ENCODE results near the gene TESK2. TPM values are rescaled to one million over a fixed set of nuclear protein-coding genes. Genes with fewer than 3 reads are reported as not detected.

The TESK2 gene
- polyA plus RNA-seq, 1 donor from 2014 or later = 0.51 TPM

- H3K36me3 ChIP-seq (ENCODE audit: insufficient read depth, low read length) = no peaks in the 10 kb centered on the region
- no peak overlapping the region for H3K9ac ChIP-seq (ENCODE audit: low read length)
- H2AFZ ChIP-seq (ENCODE audit: low read depth, low read length) = no peak overlapping the region
- no peaks in the 10 kb centered on the region for H3K9me3 ChIP-seq (ENCODE audit: low read length)
- no peak overlapping the region for H3K4me3 ChIP-seq (ENCODE audit: low read length)
- no peaks in the 10 kb centered on the region for H3K79me2 ChIP-seq (replicated peaks; ENCODE audit: insufficient read depth, low read length)
- no peaks in the 10 kb centered on the region for H3K27me3 ChIP-seq (ENCODE audit: insufficient read depth, low read depth, low read length)
- TF ChIP-seq TAF1 (IDR thresholded peaks at IDR 0.05; ENCODE audit: low read depth) = no peak
- no peak for TF ChIP-seq POLR2AphosphoS5 (IDR thresholded peaks at IDR 0.05)
- no peaks in the 10 kb centered on the region for H4K20me1 ChIP-seq (ENCODE audit: insufficient read depth)
- H3K9me2 ChIP-seq (ENCODE audit: insufficient read depth, low read length) = no peaks in the 10 kb centered on the region
- H3F3A ChIP-seq (ENCODE audit: insufficient read depth, low read length, poor library complexity, severe bottlenecking) = no peaks in the 10 kb centered on the region
- H3K27ac ChIP-seq (ENCODE audit: low read length) = no peak overlapping the region
- no peak overlapping the region for H3K4me2 ChIP-seq (ENCODE audit: low read length)
These were observed 42.6 kb downstream of the TESK2 start for GRCh38 chr1:45448357-45448756.

DNA sequence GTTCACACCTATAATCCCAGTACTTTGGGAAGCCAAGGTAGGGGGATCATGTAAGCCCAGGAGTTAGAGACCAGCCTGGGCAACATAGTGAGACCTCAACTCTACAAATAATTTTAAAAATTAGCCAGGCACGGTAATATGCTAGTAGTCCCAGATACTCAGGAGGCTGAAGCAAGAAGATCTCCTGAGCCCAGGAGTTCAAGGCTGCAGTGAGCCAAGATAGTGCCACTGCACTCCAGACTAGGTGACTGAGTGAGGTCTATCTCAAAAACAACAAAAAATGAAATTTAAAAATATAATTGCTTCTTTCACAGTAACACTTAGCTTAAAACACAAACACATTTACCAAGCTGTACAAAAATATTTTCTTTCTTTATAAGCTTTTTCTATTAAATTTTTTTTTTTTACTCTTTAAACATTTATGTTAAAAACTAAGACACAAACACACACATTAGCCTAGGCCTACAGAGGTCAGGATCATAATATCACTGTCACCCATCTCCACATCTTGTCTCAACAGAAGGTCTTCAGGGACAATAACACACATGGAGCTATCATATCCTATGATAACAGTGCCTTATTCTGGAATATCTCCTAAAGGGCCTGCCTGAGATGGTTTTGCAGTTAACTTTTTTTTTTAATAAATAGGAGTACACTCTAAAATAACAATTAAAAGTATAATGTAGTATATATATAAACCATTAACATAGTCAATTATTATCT, 43.9 kb downstream of the TESK2 start:
- Histone ChIP-seq H3K9ac (ENCODE audit: low read length) (no peak overlapping the region), H4K20me1 (ENCODE audit: insufficient read depth) (no peaks in the 10 kb centered on the region), H3K79me2 (replicated peaks; ENCODE audit: insufficient read depth, low read length) (no peaks in the 10 kb centered on the region), H3K27ac (ENCODE audit: low read length) (no peak overlapping the region), H3K9me2 (ENCODE audit: insufficient read depth, low read length) (no peaks in the 10 kb centered on the region), H2AFZ (ENCODE audit: low read depth, low read length) (no peak overlapping the region), H3K4me3 (ENCODE audit: low read length) (no peak overlapping the region), H3F3A (ENCODE audit: insufficient read depth, low read length, poor library complexity, severe bottlenecking) (no peaks in the 10 kb centered on the region), H3K27me3 (ENCODE audit: insufficient read depth, low read depth, low read length) (no peaks in the 10 kb centered on the region), H3K36me3 (ENCODE audit: insufficient read depth, low read length) (no peaks in the 10 kb centered on the region), H3K4me2 (ENCODE audit: low read length) (no peak overlapping the region), H3K9me3 (ENCODE audit: low read length) (no peaks in the 10 kb centered on the region)
- TF ChIP-seq EP300 (conservative IDR thresholded peaks at IDR 0.05; ENCODE audit: poor library complexity, severe bottlenecking) = no peak
- no peak for TF ChIP-seq TAF1 (IDR thresholded peaks at IDR 0.05; ENCODE audit: low read depth)
- no peak for TF ChIP-seq SMC3 (conservative IDR thresholded peaks at IDR 0.05; ENCODE audit: poor library complexity)
- no peak for TF ChIP-seq REST (IDR thresholded peaks at IDR 0.05; ENCODE audit: borderline replicate concordance)
- no peak for TF ChIP-seq EZH2 (IDR thresholded peaks at IDR 0.05; ENCODE audit: borderline replicate concordance, insufficient read depth, low read length, poor library complexity, severe bottlenecking)
- no peak for TF ChIP-seq RAD21 (conservative IDR thresholded peaks at IDR 0.05)
- no peak for TF ChIP-seq MXI1 (conservative IDR thresholded peaks at IDR 0.05; ENCODE audit: poor library complexity, severe bottlenecking)
- TF ChIP-seq POLR2AphosphoS5 (IDR thresholded peaks at IDR 0.05) = no peak
- TF ChIP-seq CTCF (IDR thresholded peaks at IDR 0.05; ENCODE audit: poor library complexity, severe bottlenecking) = no peak

All from neural cell (in vitro differentiated cells).